VCaP (cell line): ENCODE data around the gene RGS9BP.
"Not testable (repeated sequence)": the region's sequence is repeated elsewhere in the genome, so short reads cannot be mapped to it uniquely, and the experiment has no call there.

Source experiments
- H3K27ac ChIP-seq: fragments of 450-650 bp; 2 replicates; pipeline ENCODE4 v1.5.1; 2017
- TF ChIP-seq, protein P1 (sequence below): fragments of 450-650 bp; conservative IDR thresholded peaks from 2 replicates; pipeline ENCODE4 v1.5.1; 2017; ENCODE audit warnings: mild to moderate bottlenecking, moderate library complexity

RGS9BP gene

DNA sequence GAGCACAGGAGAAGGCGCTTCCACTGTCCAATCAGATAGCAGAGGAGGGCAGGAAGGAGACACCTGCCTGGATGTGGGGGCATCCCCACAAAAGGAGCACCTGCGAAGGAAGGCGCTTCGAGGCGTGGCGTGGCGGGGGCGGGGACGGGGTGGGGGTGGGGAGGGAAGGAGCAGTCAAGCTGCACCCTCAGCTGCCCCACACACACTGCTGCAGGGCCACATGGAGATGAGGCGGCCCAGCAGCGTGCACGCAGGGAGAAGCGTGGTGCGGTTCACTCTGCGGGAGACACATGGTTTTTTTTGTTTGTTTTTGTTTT is 22.1 kb upstream of the RGS9BP start:
- H3K27ac ChIP-seq = peak overlapping the region; percentile 77
- TF ChIP-seq, protein P1, sequence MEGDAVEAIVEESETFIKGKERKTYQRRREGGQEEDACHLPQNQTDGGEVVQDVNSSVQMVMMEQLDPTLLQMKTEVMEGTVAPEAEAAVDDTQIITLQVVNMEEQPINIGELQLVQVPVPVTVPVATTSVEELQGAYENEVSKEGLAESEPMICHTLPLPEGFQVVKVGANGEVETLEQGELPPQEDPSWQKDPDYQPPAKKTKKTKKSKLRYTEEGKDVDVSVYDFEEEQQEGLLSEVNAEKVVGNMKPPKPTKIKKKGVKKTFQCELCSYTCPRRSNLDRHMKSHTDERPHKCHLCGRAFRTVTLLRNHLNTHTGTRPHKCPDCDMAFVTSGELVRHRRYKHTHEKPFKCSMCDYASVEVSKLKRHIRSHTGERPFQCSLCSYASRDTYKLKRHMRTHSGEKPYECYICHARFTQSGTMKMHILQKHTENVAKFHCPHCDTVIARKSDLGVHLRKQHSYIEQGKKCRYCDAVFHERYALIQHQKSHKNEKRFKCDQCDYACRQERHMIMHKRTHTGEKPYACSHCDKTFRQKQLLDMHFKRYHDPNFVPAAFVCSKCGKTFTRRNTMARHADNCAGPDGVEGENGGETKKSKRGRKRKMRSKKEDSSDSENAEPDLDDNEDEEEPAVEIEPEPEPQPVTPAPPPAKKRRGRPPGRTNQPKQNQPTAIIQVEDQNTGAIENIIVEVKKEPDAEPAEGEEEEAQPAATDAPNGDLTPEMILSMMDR = no peak

DNA sequence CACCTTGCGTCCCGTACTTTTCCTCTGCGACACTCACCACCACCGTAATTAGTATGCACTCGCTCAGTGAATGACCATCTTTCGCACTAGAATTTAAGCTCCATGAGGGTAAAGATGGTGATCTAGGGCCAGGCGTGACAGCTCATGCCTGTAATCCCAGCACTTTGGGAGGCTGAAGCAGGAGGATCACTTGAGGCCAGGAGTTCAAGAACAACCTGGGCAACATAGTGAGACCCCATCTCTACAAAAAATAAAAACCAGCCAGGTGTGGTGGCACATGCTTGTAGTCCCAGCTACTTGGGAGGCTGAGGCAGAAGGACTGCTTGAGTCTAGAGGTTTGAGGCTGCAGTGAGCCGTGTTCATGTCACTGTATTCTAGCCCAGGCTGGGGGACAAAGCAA is 19.3 kb upstream of the RGS9BP start:
- not testable (repeated sequence) for H3K27ac ChIP-seq

DNA sequence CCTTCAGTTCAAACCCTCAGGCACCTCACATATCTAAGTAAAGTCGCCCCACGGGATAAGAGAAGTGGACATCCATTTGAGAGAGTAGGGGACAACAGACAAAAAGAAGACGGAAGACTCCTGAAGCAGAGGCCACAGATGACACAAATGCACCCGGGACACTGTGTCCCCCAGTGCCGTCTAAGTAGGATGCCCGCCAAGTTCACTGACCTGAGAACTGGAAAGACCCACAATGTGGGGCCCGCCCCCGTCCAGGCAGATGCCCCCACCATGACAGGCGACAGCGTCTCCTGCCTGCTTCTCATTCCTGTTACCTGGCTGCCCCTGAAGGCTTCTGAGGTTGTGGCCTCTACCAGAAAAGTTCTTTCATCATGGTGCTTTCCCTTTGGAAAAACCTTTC is 17.6 kb upstream of the RGS9BP start:
- TF ChIP-seq, protein P1 = no peak
- no peak overlapping the region for H3K27ac ChIP-seq

DNA sequence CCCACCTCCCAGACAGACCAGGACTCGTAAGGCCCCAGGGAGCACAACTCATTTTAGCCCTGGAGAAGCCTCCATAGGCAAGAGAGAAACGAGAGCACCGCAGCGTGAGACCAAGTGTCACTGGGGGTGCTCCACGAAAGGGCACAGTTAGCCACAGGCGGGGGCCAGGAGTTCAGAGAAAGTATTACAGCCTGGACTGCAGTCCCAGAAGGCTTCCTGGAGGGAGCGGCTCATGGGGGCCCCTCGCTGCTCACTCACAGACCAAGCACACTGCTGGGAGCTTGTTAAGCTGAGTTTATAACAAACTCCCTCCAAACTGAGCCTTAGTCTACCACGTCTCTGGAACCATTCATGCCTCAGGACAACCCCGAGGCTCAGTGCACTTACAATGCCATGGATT is 17.1 kb upstream of the RGS9BP start:
- TF ChIP-seq, protein P1 = no peak
- H3K27ac ChIP-seq = no peak overlapping the region

DNA sequence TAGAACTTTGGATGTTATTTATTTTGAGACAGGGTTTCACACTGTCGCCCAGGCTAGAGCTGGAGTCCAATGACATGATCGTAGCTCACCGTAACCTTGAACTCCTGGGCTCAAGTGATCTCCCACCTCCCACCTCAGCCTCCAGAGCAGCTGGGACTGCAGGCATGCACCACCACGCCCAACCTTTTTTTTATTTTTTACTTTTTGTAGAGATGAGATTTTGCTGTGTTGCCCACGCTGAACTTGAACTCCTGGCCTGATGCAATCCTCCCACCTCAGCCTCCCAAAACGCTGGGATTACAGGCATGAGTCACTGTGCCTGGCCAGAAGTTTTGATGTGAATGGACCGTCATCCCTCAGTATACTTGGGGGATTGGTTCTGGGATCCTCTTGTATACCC is 14.3 kb upstream of the RGS9BP start:
- TF ChIP-seq, protein P1 = no peak
- no peak overlapping the region for H3K27ac ChIP-seq

DNA sequence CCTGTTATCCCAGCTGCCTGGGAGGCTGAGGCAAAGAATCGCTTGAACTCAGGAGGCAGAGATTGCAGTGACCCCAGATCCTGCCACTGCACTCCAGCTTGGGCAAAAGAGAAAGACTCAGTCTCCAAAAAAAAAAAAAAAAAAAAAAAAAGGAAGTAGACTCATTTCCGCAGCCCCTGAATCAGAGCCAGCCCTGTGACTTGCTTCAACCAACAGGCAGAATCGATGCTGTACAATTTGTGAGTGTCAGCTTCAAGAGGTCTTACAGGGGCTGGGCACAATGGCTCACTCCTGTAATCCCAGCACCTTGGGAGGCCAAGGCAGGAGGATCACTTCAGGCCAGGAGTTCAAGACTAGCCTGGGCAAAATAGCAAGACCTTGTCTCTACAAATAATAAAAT is 13.5 kb upstream of the RGS9BP start:
- H3K27ac ChIP-seq = no peak overlapping the region
- TF ChIP-seq, protein P1 = no peak

DNA sequence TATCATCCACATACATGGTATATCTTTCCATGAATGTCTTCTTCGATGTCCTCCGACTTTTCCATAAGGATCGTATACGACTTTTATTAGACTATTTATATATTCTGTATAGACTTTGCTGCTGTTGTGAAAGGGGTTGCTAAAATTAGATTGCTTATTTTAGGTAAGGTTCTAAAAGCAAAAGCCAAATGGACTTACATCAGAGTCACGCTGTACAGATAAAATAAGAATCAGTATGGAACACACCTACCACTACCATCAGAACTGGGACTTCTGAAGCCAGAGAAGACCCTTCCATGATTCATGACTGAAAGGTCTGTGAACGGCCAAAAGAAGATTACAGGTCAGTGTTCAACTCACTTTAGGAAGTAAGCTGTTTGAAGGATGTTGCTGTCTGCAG is 9.6 kb upstream of the RGS9BP start:
- no peak overlapping the region for H3K27ac ChIP-seq
- TF ChIP-seq, protein P1 = no peak

DNA sequence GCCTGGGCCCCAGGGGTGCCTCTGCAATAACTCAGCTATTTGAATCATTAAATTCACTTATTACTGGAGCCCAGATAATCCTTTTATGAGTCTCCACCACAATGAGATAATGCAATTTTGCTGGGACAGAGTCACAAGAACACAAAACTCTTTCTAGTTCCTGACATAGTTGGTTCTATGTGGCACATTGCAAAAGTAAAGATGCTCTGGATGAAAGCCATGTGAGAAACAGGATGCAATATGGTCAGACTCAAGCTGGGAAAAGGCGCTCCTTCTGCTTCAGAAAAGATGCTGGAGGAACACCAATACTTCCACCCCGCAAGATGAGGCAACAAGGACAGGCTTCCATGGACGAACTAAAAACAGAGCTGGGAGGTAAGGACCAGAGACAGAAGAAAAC is 6.3 kb upstream of the RGS9BP start:
- TF ChIP-seq, protein P1 = no peak
- peak overlapping the region; percentile 72 for H3K27ac ChIP-seq
